HG03565 (cell line): Measurements from ENCODE around the gene NNMT.

Source experiments
- ATAC-seq: cut with Tn5 transposase; IDR thresholded peaks from one replicate; pipeline ENCODE4 v1.9.1; 2021; ENCODE audit warnings: mild to moderate bottlenecking, moderate library complexity; ENCODE audit not compliant: unreplicated experiment

Gene NNMT

GRCh38 chr11:114343020-114343419 lies 46.8 kb downstream of the NNMT start:
- ATAC-seq = no peak

GRCh38 chr11:114343493-114343892 lies 47.3 kb downstream of the NNMT start:
- ATAC-seq = no peak

DNA sequence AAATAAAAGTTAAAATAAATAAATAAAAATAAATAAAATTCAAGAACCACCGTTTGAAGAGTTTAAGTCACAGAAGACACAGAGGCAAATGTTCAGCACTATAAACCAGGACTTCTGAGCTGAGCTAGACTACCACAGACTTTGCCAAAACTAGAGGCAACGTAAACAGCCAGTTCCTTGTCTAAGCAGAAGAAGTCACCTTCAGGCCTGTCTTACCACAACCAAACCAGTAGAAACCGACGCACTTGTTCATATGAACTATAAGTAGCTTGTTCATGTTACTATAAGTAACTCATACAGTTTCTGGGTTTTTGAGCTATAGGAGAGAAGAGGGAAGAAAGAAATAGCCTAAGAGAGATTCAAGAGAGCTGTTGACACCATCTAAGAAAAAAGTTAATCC lies 48.3 kb downstream of the NNMT start:
- ATAC-seq = no peak

- ATAC-seq = no peak
Observed at GRCh38 chr11:114345575-114346222, 49.5 kb downstream of the NNMT start.

DNA sequence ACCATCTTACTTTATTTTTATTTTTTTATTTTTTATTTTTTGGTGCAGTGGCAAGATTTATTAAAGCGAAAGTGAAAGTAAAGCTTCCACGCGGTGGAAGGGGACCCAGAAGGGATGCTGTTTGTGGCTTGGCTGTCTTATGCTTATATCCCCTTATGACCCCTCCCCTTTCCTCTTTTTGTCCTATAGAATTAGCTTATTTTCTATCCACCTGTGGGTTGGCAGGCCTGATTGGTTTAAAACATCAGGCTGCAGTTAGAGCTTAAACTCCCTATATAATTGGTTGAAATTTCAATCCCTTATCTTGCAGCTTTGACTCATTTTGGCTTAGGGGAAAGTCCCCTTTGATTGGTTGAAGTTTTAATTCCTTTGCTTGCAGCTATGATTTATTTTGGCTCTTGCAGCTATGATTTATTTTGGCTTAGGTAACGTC lies 50.5 kb downstream of the NNMT start:
- ATAC-seq = no peak

- no peak for ATAC-seq
Observed at GRCh38 chr11:114348200-114349191, 52.3 kb downstream of the NNMT start.

- no peak for ATAC-seq
Observed at GRCh38 chr11:114350022-114350421, 53.8 kb downstream of the NNMT start.

DNA sequence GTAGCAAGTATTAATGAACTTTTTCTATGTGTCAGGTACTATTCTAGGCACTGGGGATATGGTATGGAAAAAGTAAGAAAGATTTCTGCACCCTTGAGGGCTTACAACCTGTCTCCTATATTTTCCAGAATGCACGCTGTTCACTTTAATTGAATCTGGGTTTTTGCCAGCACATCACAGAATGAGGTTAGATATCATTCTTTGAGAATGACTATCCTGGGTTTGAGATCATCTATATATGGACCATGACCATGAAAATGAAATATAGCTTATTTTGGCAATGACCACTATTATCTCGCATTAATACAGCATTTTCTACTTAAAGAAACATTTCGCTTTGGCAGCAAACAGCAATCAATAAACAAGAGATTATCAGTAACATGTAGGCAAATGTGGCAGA lies 57.2 kb downstream of the NNMT start:
- ATAC-seq = no peak

DNA sequence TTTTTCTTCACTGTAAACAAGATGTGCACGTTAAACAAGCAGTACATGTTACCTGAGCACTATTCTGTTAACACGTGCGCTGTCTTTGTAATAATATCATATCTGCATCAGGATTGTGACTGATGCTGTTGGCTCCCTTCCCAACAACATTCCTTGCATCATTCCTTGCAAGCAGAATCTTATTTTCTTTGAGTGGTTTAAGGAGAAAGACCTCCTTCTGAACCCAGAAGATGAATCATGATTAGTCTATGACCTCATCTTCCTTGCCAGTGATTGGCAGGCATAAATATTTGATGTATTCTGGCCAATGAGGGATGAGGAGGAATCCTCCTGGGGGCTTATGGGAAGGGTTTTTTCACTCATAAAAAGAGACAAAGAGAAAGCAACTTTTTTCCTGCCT lies 57.9 kb downstream of the NNMT start:
- no peak for ATAC-seq

DNA sequence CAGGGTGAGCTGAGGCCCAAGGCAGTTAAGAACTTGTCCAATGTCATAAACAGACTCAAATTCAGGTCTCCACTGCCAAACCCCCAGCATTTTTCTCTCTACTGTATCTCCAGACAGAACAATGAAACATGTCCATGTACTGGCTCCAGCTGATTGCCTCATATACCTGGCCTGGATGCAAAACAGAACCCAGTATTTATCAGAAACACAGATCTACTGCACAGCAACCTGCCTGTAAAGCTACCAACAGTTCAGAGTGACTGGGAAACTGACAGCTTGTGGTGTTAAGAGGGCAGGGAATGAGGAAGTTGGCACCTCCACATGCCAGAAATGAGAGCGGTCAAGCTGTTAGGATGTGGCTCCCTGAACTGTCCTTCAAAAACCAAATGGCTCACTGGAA lies 62.5 kb downstream of the NNMT start:
- no peak for ATAC-seq

DNA sequence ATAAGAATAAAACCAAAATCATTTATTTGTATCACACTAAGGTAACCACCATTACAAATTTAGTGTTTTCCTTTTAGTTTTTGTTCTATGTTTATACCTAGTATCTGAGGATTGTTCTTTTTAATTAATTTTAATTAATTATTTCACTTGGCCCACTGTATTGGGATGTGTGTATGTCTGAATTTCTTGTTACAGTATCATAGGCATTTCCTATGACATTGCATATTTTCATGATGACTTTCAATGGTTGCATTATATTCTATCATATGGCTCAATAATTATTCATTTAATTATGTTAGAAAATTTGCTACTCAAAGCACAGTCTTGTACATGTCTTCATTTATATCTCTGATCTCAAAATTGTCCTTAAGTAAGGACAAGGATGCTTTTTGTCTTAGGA lies 63.1 kb downstream of the NNMT start:
- ATAC-seq = no peak

DNA sequence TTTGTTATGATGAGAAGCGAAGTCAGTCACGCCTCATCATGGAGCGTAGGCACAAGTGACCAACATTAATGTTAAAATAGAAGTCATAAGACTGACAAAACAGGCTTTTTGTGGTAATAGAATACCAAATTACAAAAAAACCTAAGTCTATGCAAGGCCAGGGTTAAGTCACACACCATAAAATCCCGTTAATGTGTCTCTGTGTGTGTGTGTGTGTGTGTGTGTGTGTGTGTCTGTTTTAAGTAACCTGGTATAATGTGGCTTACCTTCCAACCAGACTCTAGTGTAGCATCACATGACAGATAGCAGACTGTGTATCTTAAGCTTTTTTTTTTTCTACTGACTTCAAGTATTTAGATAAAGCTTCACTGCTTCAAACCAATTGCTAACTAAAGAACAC lies 66.1 kb downstream of the NNMT start:
- ATAC-seq = no peak

DNA sequence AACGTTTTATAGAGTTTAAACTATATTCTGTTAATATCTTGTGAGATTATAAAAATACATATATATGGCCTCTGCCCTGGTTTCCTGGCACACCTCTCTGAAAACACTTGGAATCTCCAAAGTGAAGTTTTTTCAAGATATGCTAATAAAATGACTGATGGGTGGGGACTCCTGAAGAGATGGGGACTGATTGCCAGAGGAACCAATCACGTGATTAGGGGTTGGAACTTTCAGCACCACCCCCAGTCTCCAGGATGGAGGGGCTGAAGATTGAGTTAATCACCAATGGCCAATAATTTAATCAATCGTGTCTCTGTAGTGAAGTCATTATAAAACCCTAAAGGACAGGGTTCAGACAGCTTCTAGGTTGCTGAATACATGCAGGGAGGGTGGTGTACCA lies 66.8 kb downstream of the NNMT start:
- ATAC-seq = no peak
